ENCODE measurements around the gene ODF4.

The ODF4 gene, protein sequence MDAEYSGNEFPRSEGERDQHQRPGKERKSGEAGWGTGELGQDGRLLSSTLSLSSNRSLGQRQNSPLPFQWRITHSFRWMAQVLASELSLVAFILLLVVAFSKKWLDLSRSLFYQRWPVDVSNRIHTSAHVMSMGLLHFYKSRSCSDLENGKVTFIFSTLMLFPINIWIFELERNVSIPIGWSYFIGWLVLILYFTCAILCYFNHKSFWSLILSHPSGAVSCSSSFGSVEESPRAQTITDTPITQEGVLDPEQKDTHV

GRCh38 chr17:8339540-8339939 is at the start of gene ODF4:
ODF4 (plus strand) TSS chr17:8339840; CDS start chr17:8340052, 212 bp downstream.
- in situ Hi-C loops (cut with HindIII; ENCODE audit: low pct_ligation_motif_present, low pct_unique_long_range_greater_than_20kb, low sequenced_read_pairs), result no loop called here
- no peak for DNase-seq

GRCh38 chr17:8290043-8290442 is 49.6 kb upstream of the ODF4 start:
- peak; percentile 31 for DNase-seq
- in situ Hi-C loops (cut with HindIII; ENCODE audit: low pct_ligation_motif_present, low pct_unique_long_range_greater_than_20kb, low sequenced_read_pairs), result no loop called here

DNA sequence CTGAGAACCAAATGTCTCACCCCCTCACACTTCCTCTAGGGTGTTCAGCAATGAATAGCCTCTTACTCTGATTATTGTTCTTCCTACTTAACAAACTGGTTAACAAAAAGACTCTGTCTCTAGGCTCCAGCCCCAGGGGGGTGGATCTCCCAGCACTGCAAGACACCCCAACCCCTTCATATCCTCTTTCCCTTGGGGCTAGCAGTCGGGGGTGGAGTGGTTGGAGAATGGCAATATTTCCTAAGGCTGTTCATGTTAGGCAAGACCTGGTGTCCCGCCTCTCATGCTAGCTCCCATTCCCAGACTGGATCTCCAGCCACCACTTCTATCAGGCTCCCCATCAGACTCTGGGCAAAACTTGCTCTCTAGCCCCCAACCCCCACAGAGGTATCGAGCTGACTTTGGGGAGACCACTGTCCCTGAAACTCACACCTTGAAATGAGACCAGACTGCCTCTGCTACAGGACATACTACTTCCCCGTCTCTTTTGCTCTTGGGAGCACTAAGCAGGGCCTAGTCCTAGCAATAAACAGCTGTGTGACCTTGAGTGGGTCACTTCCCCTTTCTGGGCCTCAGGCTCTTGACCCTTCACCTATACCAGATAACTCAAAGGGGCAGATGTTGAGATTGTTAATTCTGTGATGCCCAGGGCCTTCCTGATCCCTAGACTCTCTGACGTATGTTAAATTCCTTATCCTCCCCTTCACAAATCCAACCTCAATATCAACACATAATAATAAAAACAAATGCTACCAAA is 46.8 kb upstream of the ODF4 start:
- in situ Hi-C loops (cut with HindIII; ENCODE audit: low pct_ligation_motif_present, low pct_unique_long_range_greater_than_20kb, low sequenced_read_pairs), result no loop called here
- no peak for DNase-seq

DNA sequence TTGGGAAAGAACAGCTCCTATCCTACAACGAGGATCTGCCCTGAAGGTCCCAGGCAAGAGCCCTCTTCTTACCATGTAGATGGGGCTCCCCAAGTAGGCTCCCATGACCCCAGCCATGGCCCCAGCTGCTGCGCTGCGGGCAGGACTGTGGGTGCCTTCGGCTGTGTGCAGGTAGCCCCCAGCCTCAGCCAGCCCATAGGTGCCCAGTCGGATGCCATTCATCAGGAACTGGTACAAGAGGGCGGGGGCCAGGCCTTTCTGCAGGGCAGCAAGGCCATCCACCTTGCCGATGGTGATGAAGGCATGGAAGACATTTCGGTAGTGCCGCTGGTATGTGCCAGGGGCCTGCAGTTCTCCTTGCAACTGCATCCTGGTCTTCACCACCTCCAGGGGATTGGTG is 45.3 kb upstream of the ODF4 start:
- in situ Hi-C loops (cut with HindIII; ENCODE audit: low pct_ligation_motif_present, low pct_unique_long_range_greater_than_20kb, low sequenced_read_pairs), result no loop called here
- no peak for DNase-seq

DNA sequence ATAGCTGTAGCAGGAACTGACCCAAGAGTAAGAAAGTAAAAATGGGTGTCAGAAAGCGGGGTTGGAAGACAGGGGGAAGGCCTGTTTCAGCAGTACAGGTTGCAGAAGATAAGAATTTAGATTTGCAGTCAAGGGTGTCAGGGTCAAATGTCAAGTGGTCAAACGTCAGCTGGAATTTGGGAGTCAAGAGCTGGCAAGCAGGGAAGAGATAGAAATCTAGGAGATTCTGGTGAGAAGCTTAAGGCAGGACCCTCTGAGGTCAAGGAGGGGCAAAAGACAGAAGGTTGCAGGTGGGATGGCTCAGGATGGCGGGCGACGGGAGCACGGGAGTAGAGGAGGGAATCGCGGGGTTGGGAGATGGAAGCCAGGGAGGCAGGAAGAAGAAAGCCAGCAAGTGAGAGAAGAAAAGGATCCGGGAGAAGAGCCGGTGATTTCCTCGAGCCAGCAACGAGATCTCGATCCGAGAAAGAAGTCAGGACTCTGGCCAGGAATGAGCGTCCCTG is 44.8 kb upstream of the ODF4 start:
- in situ Hi-C loops (cut with HindIII; ENCODE audit: low pct_ligation_motif_present, low pct_unique_long_range_greater_than_20kb, low sequenced_read_pairs), result no loop called here
- no peak for DNase-seq

- no peak for DNase-seq
- in situ Hi-C loops (cut with HindIII; ENCODE audit: low pct_ligation_motif_present, low pct_unique_long_range_greater_than_20kb, low sequenced_read_pairs), result no loop called here
Observed at GRCh38 chr17:8300226-8300625, 39.4 kb upstream of the ODF4 start.

DNA sequence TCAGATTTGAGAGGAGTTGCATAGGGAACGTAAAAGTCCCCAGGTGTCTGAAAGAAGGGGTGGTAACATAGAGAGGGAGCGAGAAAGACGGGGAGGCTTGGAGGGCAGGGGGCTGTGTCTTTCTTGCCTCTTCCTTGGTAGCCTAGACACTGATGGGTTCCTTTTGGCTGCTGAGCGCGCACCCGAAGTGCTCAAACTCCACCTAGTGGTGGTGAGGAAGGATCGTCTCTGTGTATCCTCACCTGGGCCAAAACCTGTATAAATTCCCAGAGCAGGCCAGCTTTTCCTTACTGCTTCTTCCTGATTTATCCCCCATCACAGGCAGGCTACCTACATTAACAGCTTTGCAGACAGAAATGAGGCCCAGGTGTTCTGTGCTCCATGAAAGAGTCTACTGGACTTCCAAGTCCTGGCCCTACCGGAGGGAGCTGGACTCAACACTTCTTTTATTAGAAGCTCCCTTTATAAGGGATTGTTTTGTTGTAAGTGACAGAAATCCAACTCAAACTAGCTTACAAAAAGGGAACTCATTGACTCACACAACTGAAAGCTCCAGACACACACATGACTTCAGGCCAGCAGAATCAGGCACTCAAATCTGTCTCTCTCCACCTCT is 38.9 kb upstream of the ODF4 start:
- DNase-seq, result peak; percentile 70
- in situ Hi-C loops (cut with HindIII; ENCODE audit: low pct_ligation_motif_present, low pct_unique_long_range_greater_than_20kb, low sequenced_read_pairs), result no loop called here

- DNase-seq, result no peak
- in situ Hi-C loops (cut with HindIII; ENCODE audit: low pct_ligation_motif_present, low pct_unique_long_range_greater_than_20kb, low sequenced_read_pairs), result no loop called here
Observed at GRCh38 chr17:8310601-8311123, 29.0 kb upstream of the ODF4 start.

GRCh38 chr17:8311131-8311790 is 28.4 kb upstream of the ODF4 start:
- in situ Hi-C loops (cut with HindIII; ENCODE audit: low pct_ligation_motif_present, low pct_unique_long_range_greater_than_20kb, low sequenced_read_pairs), result no loop called here

GRCh38 chr17:8312251-8312650 is 27.4 kb upstream of the ODF4 start:
- DNase-seq, result no peak
- in situ Hi-C loops (cut with HindIII; ENCODE audit: low pct_ligation_motif_present, low pct_unique_long_range_greater_than_20kb, low sequenced_read_pairs), result no loop called here

More at GRCh38 chr17:8311131-8311790, 28.4 kb upstream of the ODF4 start:
- no peak for DNase-seq

DNA sequence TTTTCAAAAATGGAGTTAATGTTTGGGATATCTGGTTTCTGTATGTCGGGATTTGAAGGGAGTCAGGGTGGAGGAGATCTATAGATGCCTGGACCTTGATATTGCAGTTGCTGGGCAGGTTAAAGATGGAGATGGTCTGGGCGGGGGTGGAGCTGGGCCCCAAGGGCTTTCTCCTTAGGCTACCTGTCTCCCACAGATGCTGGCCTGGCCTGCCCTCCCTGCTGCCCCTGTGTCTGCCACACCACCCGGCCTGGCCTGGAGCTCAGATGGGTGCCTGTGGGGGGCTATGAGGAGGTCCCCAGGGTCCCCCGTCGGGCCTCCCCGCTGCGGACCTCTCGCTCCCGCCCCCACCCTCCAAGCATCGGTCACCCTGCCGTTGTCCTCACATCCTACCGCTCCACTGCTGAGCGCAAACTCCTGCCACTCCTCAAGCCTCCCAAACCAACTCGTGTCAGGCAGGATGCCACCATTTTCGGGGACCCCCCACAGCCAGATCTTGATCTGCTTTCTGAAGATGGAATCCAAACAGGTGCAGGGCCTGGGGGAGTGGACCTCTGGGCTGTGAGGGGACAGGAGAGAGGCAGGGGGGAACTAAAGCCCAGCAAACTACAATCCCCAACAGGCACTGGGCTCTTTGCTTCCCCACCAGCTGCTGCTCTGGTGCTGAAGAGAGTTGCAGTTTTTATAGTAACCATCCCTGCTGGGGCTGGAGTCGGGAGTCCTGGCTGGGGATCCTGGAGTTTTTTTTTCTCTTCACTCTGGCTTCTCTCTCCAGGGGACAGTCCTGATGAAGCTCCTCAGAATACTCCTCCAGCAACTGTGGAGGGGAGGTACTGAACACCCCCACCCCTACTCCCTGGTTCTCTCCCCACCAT is 26.7 kb upstream of the ODF4 start:
- in situ Hi-C loops (cut with HindIII; ENCODE audit: low pct_ligation_motif_present, low pct_unique_long_range_greater_than_20kb, low sequenced_read_pairs), result no loop called here
- no peak for DNase-seq

DNA sequence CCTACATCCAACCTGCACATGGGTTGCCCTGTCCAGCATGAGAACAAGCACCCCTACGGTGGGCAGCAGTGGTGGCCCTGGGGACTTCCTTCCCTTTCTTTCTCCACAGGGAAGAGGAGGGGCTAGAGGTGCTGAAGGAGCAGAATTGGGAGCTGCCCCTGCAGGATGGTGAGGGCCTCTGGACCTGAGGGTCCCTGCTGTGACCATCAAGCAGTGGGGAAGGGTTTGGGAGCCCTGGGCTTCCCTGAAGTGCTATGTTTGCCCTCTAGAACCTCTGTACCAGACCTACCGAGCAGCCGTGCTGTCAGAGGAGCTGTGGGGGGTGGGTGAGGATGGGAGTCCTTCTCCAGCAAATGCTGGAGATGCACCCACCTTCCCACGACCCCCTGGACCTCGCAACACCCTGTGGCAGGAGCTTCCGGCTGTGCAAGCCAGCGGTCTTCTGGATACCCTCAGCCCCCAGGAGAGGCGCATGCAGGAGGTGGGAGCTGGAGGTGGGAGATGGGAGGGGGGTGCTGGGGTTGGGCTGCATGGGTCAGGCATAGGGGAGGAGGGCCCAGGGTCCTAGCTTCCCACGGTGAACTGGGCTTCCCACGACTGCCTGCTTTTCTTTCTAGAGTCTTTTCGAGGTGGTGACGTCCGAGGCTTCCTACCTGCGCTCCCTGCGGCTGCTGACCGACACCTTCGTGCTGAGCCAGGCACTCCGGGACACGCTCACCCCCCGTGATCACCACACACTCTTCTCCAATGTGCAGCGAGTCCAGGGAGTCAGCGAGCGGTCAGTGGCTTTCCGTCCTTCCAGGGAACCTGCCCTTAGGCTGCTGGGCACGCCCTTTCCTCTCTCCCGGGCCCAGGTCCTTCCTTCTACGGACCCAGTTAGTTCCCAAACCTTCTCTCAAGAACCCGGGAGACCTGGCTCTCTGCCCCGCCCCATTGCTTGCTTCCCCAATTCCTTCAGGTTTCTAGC is 24.6 kb upstream of the ODF4 start:
- DNase-seq, result no peak
- in situ Hi-C loops (cut with HindIII; ENCODE audit: low pct_ligation_motif_present, low pct_unique_long_range_greater_than_20kb, low sequenced_read_pairs), result no loop called here

DNA sequence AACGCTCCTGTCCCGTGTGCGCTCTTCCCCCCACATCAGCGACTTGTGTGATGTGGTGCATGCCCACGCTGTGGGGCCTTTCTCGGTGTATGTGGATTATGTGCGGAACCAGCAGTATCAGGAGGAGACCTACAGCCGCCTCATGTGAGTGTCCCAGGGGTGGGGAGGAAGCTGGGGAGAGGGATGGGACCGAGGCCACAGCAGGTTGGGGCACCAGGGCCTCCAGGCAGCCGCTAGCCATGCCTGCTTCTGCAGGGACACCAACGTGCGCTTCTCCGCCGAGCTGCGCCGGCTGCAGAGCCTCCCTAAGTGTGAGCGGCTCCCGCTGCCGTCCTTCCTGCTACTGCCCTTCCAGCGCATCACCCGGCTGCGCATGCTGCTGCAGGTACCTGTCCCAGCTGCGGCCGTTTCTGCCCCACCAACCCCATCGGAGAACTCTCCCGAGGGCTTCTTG is 23.8 kb upstream of the ODF4 start:
- in situ Hi-C loops (cut with HindIII; ENCODE audit: low pct_ligation_motif_present, low pct_unique_long_range_greater_than_20kb, low sequenced_read_pairs), result no loop called here
- no peak for DNase-seq

GRCh38 chr17:8318010-8318935 is 21.4 kb upstream of the ODF4 start:
- in situ Hi-C loops (cut with HindIII; ENCODE audit: low pct_ligation_motif_present, low pct_unique_long_range_greater_than_20kb, low sequenced_read_pairs), result no loop called here
- no peak for DNase-seq

- in situ Hi-C loops (cut with HindIII; ENCODE audit: low pct_ligation_motif_present, low pct_unique_long_range_greater_than_20kb, low sequenced_read_pairs), result no loop called here
- DNase-seq, result no peak
Observed at GRCh38 chr17:8320262-8320661, 19.4 kb upstream of the ODF4 start.

- no peak for DNase-seq
- in situ Hi-C loops (cut with HindIII; ENCODE audit: low pct_ligation_motif_present, low pct_unique_long_range_greater_than_20kb, low sequenced_read_pairs), result no loop called here
Observed at GRCh38 chr17:8320990-8321389, 18.6 kb upstream of the ODF4 start.
